ENCODE data around the gene ADRM1. TPM values are rescaled to one million over a fixed set of nuclear protein-coding genes. Genes with fewer than 3 reads are reported as not detected.

ADRM1 gene
- polyA plus RNA-seq, 1 donor, result 62.1 TPM

DNA sequence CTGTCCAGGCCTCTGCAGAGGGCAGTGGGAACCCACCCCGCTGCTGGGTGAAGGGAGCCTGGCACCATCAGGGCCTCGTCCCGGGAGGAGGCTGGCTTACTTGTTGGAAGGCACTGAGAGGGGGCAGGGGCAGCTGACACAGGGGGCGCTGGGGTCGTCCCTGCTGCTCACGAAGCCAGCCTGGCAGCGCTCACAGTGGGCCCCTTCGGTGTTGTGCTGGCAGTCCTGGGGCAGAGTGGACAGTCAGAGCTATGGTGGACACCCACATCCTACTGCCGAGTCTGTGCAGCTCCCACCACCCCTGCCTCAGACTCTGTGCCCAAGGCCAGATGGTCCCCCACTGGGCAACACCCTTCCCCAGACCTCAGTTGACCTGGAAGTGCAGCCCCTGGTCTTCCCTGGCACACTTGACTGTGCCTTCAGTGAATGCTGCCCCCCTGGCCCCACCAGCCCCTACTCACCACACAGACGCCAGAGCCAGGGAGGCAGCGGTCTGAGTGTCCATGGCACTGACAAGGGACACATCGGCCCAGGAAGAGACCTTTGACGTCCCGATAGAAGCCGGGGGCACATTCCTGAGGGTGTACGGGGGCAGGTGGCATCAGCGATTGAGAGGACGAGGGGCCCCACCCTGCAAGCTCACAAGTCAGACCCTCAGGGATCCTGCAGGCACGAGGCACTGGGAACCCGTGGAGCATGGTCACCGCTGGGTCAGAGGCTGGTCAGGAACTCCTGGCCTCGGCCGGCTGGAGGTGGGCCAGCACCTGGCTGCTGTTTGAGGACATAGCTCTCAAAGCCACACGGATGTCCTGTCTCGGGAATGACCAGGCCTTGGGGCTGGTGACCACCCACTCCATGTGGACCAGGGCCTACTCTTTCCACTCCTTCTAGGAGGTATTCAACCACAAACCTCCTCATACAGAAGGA is 21.4 kb downstream of the ADRM1 start:
- DNase-seq (ENCODE audit: low read depth), result no peak

DNA sequence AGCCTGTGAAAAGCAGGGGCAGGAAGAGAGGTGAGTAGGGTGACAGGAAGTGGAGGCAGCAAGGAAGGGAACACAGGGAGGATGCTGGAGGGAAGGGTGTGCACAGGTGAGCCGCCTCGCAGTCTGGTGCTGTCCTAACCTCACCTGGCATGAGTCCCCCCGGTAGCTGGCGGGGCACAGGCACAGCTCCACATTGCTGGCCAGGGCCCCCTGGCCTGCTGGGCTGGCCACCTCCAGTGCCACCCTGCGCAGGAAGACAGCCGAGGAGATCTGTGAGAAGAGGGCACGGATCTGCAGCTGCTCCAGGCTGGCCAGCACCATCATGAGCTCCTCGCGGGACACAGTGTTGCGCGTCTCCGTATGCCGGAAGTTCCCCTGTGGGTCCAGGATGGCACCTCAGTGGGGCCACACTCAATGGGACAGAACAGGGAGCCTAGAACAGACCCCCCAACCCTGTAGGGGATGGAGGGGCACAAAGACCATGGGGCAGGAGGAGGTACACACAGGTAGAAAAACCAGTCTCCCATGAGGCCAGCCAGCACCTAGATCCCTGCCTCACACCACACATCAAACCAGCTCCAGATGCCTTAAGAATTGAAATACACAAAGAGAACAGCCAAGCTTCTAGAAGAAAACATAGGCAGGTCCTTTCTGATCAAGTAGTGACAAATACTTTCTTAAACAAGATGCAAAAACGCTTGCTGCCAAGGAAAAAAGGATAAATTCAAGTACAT is 22.5 kb downstream of the ADRM1 start:
- DNase-seq (ENCODE audit: low read depth), result no peak

DNA sequence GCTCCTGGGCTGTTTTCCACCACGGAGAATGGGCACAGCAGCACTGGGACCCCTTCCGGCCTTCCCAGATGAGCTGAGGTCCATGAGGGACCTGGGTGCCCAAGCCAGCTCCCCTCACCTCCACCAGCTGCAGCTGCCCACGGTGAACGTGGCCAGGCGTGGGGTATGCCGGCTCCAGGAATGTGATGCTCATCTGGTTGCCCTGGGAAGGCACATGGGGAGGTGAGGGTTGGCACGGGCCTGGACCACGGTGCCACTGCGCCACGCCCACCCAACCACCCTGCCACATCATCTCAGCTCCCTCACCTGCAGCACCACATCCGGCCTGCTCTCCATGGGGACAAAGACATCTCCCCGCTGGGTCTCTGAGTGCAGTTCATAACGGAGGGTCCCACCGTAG is 23.8 kb downstream of the ADRM1 start:
- DNase-seq (ENCODE audit: low read depth), result no peak

DNA sequence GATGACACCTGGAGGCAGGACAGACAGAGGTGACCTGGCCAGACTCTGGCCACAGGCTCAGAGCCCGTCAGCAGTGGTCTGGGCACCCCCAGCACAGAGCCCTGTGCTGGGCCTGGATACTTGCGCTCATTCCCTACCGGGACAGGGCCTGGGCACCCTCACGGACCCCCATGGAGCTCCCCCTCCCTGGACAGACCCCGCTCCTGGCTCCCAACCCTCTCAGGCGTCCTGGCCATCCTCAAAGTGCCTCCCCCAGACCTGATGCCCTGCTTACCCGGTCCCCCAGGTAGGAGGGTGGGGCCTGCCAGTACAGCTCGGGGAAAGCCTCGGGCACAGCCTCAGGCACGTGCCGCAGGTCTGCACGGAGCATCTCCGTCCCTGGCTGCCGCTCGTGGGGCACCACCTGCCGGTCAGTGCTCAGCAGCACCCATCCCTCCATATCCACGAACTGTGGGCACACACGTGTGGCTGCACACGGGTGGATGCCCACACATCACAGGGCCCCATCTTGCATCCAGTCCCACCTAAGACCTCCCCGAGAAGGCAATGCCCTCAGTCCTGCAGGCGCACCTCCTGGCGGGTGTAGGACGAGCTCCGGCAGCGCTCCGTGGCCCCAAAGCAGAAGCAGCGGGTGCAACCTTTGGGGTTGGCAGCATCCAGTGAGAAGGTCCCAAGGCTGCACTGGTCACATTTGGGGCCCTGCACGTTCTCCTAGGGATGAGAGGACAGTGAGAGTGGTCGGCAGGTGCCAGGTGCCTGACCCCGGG is 24.3 kb downstream of the ADRM1 start:
- no peak for DNase-seq (ENCODE audit: low read depth)

DNA sequence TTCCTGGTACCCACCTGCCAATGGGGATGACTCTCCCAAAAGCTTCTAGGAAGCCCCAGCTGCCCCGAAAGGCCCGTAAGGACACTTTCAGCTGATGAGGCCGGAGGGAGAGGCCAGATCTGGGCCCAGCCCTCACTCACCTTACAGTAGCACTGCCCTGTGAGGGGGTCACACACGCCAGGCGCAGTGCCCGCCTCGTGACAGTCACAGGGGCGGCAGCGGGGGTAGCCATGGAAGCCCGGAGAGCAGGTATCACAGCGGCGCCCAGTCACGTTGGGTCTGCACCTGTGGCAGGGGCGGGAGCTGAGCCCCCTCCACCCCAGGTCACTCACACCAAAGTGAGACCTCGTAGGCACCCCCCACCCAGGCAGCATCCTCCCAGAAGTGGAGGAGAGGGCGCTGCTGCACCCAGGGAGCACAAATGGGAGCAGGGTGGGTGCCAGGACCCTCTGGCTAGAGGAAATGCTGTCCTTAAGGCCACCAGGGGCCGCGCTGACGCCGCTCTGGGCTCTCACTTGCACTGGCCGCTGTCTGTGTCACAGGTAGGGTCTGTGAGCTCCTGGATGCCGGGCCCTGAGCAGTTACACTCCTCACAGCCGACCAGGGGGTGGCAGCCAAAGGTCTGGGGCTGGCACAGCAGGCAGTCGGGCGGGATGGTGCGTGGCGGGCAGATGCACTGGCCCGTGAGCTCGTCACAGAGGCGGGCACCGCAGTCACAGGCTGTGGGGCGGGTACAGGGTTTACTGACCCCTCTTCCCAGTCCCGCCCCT is 25.1 kb downstream of the ADRM1 start:
- DNase-seq (ENCODE audit: low read depth), result no peak

DNA sequence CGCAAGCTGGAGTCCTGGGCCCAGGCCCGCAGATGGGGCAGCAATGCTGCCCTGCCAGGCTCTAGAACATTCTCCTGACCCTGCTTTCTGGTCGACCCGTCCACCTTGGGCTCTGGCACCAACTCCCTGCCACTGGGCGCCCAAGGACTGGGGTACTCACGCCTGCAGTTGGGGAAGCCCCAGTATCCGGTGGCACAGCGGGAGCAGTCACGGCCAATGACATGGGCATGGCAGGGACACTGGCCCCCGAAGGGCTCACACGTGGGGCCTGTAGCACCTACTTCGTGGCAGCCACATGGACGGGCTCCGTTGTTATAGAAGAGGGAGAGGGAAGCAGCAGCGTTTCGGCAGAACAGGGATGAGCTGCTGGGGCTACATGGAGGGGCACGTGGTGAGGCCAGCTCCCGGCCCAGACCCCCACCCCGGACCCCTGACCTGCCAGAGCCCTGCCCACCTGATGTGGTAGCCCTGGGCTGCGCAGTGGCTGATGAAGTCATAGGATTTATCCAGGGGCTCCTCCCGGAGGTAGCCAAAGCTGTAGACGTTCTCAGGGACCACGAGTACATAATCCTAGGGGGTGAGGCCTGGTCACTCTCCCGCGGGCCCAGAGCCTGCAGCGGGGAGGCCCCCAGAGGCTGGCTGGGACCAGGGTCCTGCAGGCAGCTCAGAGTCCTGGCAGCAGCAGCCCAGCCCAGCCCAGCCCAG is 26.0 kb downstream of the ADRM1 start:
- no peak for DNase-seq (ENCODE audit: low read depth)

DNA sequence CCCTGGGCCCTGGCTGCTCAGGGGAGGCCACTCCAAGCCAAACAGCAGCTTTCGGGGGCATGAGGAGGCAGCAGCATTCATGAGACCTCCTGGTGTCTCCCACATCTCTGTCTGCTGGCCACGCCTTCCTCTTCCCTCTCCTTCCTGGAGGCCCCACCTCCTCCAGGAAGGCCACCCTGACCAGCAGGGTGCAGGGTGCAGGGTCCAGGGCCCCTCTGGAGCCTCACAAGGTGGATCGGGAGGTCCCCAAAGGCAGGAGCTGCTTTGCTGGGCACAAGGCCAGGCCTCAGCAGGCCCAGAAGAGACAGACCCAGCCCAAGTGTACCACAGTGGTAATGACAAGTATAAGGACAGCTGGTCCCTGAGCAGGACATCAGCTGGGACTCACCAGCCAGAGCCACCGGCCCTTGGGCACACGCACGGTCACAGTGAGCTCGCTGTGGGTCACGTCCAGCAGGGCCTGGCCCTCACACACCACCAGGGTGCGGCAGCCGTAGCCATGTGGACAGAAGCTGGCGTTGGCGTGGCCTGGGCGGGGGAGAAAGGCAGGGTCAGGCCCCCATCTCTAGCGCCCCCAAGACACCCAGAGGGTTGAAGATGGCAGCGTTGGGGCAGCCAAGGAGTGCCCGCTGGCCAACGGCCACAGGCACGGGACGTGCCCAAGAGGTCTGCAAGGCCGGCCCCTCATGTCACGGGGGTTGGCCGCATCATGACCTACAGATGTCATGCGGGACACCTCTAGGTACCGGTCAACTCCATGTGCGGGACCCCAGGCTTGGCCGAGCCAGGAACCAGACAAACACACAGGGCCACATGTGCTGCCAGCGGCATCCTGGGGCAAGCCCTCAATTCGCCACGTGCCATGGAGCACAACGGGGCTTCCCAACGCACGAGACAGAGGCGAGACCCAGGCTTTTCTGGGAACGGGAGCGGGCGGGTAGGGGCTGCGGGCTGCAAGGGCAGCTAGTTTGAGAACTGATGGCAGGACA is 26.9 kb downstream of the ADRM1 start:
- no peak for DNase-seq (ENCODE audit: low read depth)

DNA sequence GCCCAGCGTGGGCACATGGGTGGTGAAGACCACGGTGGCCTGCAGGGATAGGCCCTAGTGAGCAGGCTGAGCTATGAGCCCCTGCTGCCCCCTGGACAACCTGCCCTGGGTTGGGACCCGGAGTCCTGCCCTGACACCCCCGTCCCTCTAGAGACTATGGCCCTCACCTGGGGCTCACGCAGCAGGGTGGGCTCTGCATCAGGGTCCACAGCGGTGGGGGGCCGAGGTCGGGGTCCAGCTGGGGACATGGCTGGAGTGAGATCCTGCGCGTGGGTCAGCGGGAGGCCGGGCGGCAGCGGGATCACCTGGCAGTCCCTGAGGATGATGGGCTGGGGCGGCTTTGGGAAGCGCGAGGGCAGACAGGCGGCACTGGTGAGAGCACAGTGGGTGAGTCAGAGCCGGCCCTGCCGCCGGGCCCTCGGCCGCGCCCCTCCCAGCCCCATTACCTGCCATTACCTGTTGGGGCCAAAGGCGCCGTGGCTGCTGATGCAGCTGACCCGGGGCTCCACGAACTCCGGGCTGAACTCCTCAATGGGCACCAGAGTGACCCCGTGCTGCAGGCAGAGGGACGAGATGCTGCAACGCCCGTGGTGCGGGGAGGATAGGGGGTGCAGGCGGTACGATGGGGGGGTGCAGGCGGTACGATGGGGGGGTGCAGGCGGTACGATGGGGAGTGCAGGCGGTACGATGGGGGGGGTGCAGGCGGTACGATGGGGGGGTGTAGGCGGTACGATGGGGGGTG is 27.9 kb downstream of the ADRM1 start:
- DNase-seq (ENCODE audit: low read depth), result no peak

DNA sequence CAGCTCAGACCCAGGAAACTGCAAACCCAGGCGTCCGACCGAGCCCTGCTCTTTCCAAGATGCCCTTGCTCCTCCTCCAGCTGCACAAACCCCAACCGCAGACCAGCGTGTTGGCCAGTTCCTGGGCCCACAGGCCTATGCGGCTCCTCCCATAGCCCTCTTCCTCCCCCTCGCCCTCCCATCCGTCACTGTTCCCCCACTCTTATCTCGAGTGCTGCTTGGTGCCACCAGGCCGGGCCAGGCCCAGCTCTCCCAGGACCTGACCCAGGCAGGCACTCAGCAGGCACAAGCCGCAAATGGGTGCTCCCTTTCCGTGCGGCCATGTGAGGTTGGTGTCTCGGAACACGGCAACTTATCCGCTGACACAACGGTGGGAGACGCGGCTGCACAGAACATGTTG is 28.6 kb downstream of the ADRM1 start:
- DNase-seq (ENCODE audit: low read depth), result no peak

DNA sequence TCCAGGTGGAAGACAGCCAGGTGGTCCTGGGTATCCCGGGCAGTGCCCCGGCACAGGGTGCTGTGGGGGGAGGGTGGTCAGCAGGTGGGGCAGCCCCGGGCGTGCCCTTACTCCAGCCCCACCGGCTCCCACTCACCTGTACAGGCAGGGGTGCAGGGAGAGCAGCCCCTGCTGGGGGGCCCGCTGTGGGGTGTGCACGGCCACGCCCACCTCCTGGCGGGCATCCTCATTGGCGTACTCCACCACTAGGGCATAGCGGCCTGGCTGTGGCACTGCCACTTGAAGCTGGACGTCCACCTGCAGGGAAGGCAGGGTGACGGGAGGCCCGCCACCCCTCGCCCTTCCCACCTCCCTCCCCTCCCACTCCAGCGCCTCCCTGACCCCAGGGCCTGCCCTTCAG is 29.6 kb downstream of the ADRM1 start:
- no peak for DNase-seq (ENCODE audit: low read depth)

DNA sequence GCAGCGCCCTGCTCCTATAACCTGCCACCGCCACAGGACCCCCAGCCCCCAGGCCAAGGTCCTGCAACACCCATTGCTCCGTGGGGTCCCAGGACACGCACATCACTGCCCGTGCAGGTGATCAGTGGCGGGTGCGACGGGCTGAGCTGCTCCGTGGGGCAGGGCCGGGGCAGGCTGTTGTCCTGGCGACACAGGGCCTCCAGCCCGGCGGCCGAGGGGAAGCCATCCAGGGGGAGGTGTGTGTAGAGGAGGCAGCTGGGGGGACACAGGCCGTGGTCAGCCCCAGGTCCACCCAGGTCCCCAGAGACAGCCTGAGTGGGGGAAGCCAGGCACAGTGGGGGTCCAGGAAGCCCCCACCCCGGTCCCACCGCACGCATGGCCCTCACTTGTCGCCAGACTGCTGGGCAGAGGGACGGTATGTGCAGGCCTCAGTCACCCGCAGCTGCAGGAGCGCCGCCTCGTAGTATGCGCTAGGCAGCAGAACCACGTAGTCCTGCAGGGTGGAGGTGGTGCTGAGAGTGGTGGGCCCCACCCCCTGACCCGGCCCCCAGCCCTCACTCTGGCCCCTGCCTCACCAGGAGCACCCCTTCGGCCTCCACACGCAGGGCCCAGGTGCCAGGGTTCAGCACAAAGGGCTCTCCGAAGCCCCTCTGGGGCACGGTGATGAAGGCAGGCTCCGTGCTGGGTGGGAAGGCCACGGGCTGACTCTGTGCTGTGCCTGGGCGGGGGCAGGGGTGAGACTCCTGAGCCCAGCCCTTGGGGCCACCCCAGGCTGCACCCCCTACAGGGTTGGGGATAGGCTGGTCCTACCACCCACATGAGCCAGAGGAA is 30.4 kb downstream of the ADRM1 start:
- DNase-seq (ENCODE audit: low read depth), result no peak

DNA sequence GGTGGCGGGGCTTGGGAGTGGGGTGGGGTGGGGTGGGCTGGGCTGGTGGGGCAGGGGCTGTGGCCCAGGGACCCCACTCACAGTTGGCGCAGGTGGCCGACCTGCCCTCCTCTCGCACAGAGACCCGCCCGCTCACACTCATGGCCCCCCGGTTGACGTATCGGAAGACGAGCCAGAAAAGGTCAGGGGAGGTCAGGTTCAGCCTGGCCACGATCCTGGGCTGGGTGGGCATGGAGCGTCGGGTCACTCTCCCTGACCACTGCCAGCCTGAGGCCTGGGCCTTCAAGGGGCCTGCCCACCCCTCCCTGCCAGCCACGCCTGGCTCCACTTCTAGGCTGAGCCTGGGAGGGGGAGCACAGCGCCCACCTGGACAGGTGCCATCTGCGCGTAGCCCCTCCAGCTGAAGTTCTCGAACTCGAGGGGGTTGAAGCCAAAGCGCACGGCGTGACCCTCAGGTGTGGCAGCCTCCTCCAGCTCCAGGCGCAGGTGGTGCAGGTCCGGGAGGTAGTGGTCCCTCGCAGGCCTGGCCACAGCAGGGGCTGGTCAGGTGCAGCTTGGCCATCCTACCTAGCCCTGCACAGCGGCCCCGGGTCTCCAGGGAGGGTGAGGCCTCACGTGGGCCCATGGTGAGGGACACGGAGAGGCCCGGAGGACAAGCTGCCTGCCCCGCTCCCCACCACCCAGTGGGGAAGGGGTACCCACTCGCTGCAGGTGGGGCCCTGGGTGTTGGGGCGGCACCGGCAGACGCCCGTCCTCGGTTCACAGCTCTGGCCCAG is 31.2 kb downstream of the ADRM1 start:
- DNase-seq (ENCODE audit: low read depth), result no peak

DNA sequence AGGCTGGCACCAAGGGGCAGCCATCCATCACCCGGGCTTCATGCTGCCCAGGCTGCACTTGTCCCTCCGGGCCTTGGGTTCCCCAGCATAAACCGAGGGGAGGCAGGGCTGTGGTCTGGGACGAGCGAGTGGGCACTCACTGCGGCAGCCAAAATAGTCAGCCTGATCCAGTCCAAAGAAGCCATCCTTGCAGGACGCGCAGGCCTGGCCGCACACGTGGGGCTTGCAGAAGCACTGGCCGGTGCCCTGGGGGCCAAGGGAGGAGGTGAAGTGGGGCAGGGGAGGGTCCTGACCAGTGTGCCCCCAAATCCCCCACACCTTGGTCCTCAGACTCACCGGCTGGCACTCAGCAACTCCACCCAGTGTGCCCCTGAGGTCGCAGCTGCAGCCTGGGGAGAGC is 32.1 kb downstream of the ADRM1 start:
- no peak for DNase-seq (ENCODE audit: low read depth)

DNA sequence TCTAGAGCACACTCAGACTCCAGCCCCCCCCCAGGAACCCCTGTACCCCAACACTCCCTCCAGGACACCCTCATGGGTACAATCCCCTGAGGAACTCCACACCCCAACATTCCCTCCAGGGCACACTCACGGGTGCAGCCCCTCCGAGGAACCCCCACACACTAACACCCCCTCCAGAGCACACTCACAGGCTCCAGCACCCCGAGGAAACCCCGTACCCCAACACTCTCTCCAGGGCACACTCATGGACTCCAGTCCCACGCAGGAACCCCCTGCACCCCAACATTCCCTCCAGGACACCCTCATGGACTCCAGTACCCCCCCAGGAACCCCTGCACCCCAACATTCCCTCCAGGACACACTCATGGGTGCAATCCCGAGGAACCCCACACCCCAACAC is 32.7 kb downstream of the ADRM1 start:
- DNase-seq (ENCODE audit: low read depth), result no peak

DNA sequence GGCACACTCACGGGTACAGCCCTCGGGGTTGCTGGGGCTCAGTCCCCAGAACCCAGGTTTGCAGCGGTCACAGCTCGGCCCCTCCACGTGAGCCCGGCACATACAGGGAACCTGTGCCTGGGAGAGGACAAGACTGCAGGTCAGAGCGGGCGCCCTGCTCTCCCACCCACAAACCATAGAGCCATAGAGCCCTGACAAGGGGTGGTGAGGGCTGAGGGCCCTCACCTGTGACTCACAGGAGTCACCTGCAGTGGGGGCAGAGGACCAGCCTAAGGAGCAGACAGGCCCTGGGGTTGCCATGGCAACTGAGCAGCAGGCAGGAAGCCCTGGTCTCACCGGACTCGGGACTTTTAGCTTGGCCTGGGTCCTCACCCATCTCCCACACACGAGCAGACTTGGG is 33.5 kb downstream of the ADRM1 start:
- DNase-seq (ENCODE audit: low read depth), result no peak

DNA sequence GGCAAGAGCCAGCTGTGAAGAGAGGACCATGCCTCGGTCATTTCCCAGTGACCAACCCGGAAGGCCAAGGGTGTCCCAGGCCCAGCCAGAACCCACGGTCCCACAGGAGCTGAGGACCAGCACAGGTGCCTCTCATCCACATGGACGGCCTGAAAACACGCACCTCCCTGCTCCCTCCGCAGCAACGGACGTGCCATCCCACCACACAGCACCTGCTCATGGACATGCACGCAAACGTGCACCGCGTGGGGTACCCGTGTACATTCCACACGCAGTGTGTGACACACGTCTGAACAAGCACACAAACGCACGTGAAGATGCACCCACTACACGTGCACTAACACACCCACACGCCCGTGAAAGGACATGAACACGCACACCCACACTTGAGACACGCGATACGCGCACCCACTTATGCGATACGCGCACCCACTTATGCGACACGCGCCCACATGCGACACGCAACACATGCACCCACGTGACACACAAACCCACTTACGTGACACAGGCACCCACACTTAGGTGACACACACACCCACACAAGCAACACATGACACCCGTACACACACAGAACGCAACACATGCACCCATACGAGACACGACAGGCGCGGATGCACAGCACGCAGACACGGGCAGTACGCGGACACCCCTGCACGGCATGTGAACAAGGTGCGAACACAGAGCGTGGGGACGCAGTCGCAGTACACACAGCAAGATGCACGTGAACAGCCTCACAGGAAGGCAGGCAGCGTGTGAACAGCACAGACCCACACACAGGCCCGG is 34.2 kb downstream of the ADRM1 start:
- DNase-seq (ENCODE audit: low read depth), result no peak
